LNCaP clone FGC (cell line): Measurements from ENCODE around the gene NBR1.
"Not testable (repeated sequence)": the region's sequence is repeated elsewhere in the genome, so short reads cannot be mapped to it uniquely, and the experiment has no call there.

Experiments used
- DNase-seq: peaks from one replicate; pipeline ENCODE4 v3.0.0-alpha.2; 2011; ENCODE audit warnings: low read depth
- H3K4me3 ChIP-seq: 2 replicates; pipeline ENCODE4 v1.5.1; 2011; ENCODE audit warnings: mild to moderate bottlenecking, low read depth, low read length, control low read depth
- CTCF ChIP-seq: IDR thresholded peaks from 2 replicates; pipeline ENCODE4 v1.5.1; 2012; ENCODE audit warnings: mild to moderate bottlenecking; ENCODE audit not compliant: control insufficient read depth, insufficient read depth; ENCODE audit errors: extremely low read depth

Gene NBR1

GRCh38 chr17:43132117-43132516 lies 38.9 kb upstream of the NBR1 start:
- no peak for TF ChIP-seq CTCF
- H3K4me3 ChIP-seq: no peak overlapping the region
- DNase-seq: no peak

- not testable (repeated sequence) for H3K4me3 ChIP-seq, DNase-seq
Measured at GRCh38 chr17:43133439-43133838, 37.6 kb upstream of the NBR1 start.

DNA sequence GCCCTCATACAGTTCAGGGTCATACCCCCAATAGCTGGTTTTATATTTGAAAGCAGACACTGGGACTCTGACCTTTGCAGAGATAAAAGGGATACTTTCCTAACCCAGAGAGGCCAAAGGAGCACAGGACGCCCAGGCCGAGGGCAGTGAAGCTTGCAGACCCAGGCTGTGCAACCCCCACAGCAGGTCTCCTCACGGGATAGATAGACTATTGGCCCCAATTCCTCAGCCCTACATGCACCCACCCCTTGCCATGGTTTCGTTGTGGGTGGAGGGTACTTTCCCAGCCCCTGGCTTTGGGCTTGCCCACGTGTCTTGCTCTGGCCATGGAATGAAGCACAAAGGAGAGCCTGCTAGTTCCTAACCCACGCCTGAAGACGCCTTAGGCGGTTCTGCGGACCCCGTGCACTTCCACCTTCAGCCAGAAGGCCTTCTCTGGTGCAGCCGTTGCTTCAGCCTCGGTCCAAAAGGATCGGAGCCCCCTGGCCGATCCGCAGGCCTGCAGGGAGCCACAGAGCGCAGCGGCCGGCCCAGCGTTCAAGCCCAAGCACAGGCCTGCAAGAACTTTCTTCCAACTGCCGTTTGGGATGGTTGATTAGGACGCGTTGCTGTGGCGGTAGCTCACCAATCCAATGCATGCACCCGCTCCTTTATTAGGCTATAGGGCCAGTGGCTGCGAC lies 36.1 kb upstream of the NBR1 start:
- no peak overlapping the region for H3K4me3 ChIP-seq
- no peak for DNase-seq
- TF ChIP-seq CTCF: no peak

GRCh38 chr17:43135454-43135819 lies 35.6 kb upstream of the NBR1 start:
- no peak for DNase-seq
- H3K4me3 ChIP-seq: no peak overlapping the region
- TF ChIP-seq CTCF: no peak

DNA sequence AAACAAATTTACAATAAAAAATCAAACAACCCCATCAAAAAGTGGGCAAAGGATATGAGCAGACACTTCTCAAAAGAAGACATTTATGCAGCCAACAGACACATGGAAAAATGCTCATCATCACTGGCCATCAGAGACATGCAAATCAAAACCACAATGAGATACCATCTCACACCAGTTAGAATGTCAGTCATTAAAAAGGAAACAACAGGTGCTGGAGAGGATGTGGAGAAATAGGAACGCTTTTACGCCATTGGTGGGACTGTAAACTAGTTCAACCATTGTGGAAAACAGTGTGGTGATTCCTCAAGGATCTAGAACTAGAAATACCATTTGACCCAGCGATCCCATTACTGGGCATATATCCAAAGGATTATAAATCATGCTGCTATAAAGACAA lies 34.4 kb upstream of the NBR1 start:
- not testable (repeated sequence) for H3K4me3 ChIP-seq, DNase-seq

DNA sequence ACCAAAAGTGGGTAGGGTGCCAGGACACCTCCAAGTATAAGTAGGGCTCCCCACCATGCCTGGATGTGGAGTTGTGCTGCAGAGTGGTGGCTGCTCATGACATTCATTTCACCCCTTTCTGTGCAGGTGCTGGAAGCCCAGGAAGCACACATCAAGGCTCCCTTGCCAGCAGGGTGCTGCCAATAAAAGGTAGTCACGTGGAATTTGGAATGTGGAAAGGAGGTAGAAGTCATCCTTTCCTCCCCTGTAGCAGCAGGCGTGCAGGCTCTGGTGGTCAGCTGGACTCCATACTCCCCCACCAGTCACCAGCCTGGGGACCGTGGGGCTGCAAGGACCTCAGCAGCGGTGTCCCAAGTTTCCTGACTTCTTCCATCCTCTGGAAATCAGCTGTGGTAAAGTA lies 32.5 kb upstream of the NBR1 start:
- DNase-seq, H3K4me3 ChIP-seq: not testable (repeated sequence)

DNA sequence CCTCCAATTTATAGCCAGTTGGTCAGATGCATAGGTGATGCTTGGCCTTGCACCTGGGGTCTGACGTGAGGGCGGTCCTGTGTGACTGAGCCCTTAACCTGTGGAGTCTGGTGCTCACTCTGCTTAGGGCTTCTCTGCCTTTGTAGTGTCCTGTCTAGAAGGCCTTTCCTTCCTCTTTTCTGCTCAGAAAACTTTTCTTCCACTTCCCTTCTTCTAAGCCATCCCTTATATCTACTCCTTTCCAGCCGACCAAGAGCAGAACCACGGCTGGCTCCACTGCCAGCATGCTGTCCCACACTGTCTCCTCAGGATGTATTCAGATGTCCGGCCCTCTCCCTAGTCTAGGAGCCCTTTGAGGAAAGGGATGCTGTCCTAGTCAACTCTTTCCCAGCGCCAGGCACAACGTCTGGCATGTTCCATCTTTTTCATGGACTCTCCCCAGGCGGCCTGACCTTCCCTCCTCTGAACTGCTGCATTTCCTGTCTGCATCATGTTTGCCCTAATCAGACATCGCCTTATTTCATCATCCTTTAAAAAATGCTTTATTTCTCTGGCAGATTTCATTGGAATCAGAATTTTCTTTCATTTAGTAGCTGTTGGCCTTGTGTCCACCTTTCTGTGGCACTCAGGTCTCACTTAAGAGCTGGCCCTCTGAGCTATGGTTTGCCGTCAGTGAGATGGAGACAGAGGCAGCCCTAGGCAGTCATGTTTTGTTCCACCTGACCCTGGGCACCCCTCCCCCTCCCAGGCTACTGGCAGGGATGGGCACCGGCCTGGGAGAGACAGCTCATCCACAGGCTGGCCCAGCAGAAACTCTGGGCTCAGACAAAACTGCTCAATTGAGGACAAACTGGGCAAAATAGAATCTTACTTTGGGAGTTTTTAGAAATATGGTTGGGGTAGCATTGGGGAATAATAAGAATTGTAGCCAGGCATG lies 30.4 kb upstream of the NBR1 start:
- DNase-seq: no peak
- H3K4me3 ChIP-seq: no peak overlapping the region
- TF ChIP-seq CTCF: no peak

- TF ChIP-seq CTCF: no peak
- DNase-seq: no peak
- no peak overlapping the region for H3K4me3 ChIP-seq
Measured at GRCh38 chr17:43142153-43142552, 28.9 kb upstream of the NBR1 start.
